Suprapubic skin (tissue), 4 donors: ENCODE data around the gene ARRB1. TPM values are rescaled to one million over a fixed set of nuclear protein-coding genes. Genes with fewer than 3 reads are reported as not detected.

ENCODE experiments used
- DNase-seq, 2 donors: peaks; one replicate each; pipeline ENCODE4 v3.0.0-alpha.2; 2019; ENCODE audit warnings: low spot score in 2 of 2
- H3K27ac ChIP-seq: fragments of 200-600 bp; sonication (generic); one replicate; pipeline ENCODE4 v1.5.1; 2019
- H3K27me3 ChIP-seq: fragments of 200-600 bp; sonication (generic); one replicate; pipeline ENCODE4 v1.5.1; 2019
- H3K36me3 ChIP-seq: fragments of 200-600 bp; sonication (generic); one replicate; pipeline ENCODE4 v1.5.1; 2019
- H3K4me1 ChIP-seq: fragments of 200-600 bp; sonication (generic); one replicate; pipeline ENCODE4 v1.5.1; 2019
- H3K4me3 ChIP-seq: fragments of 200-600 bp; sonication (generic); one replicate; pipeline ENCODE4 v1.5.1; 2019; ENCODE audit warnings: mild to moderate bottlenecking
- H3K9me3 ChIP-seq: fragments of 200-600 bp; sonication (generic); one replicate; pipeline ENCODE4 v1.5.1; 2019
- EP300 ChIP-seq: sonication (generic); formaldehyde crosslinking; IDR thresholded peaks from one replicate; pipeline ENCODE4 v1.6.1; 2017; ENCODE audit warnings: antibody characterized with exemption
- POLR2A ChIP-seq, 2 donors: fragments of 450-650 bp; IDR thresholded peaks; one replicate each; pipeline ENCODE4 v1.6.1; 2017; ENCODE audit warnings: antibody characterized with exemption in 2 of 2, mild to moderate bottlenecking in 2 of 2, moderate library complexity in 2 of 2
- POLR2AphosphoS5 ChIP-seq, 3 donors: sonication (generic); formaldehyde crosslinking; IDR thresholded peaks; one replicate each; pipeline ENCODE4 v1.6.1; 2017; ENCODE audit warnings: antibody characterized with exemption in 3 of 3
- WGBS: methylation state at CpG from one replicate; pipeline ENCODE4 v1.1.5; 2018; 5-methylcytosine and 5-hydroxymethylcytosine counted together
- total RNA-seq, 4 donors: library from RNA; depleted of rRNA; stranded (reverse); fragments of >200 nt; gene quantifications; one replicate each; pipeline ENCODE4 v1.1.0, GENCODE V29; 2016
- TF ChIP-seq, protein P1 (sequence below), 2 donors: fragments of 200-600 bp in 1 of 2; fragments of 450-650 bp in 1 of 2; sonication (generic) in 1 of 2; IDR thresholded peaks; one replicate each; pipeline ENCODE4 v1.5.1; 2016 to 2019; ENCODE audit warnings: antibody characterized with exemption in 2 of 2, mild to moderate bottlenecking in 1 of 2, moderate library complexity in 1 of 2

ARRB1 gene
- total RNA-seq, 4 donors from 2014 or later: 24.8 to 57.2 (median 38.4) TPM

DNA sequence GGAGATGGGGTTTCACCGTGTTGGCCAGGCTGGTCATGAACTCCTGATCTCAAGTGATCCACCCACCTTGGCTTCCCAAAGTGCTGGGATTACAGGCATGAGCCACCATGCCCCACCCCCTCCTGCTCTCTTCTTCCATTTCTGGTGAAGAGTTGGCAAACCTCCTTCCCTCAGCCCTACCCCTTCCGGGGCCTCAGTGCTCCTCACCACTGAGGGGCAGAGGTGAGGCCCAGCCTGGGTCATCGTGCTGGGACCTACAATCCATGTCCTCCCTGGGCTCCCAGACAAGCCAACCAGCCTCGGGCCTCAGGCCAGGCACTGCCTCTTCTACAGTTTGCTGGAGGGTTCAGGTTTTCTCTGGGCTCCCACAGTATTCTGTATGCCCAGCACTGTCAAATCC, 125.7 kb downstream of the ARRB1 start:
- no peak overlapping the region for H3K27ac ChIP-seq
- DNase-seq: no peak
- H3K4me3 ChIP-seq: no peak overlapping the region
- whole genome bisulfite sequencing: 66% methylated on average over 3 of the region's 4 CpGs
- no peaks in the 10 kb centered on the region for H3K27me3 ChIP-seq
- no peak for TF ChIP-seq EP300
- TF ChIP-seq POLR2A (IDR thresholded peaks at IDR 0.05): no peak
- TF ChIP-seq, protein P1, sequence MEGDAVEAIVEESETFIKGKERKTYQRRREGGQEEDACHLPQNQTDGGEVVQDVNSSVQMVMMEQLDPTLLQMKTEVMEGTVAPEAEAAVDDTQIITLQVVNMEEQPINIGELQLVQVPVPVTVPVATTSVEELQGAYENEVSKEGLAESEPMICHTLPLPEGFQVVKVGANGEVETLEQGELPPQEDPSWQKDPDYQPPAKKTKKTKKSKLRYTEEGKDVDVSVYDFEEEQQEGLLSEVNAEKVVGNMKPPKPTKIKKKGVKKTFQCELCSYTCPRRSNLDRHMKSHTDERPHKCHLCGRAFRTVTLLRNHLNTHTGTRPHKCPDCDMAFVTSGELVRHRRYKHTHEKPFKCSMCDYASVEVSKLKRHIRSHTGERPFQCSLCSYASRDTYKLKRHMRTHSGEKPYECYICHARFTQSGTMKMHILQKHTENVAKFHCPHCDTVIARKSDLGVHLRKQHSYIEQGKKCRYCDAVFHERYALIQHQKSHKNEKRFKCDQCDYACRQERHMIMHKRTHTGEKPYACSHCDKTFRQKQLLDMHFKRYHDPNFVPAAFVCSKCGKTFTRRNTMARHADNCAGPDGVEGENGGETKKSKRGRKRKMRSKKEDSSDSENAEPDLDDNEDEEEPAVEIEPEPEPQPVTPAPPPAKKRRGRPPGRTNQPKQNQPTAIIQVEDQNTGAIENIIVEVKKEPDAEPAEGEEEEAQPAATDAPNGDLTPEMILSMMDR (IDR thresholded peaks at IDR 0.05): no peak
- TF ChIP-seq POLR2AphosphoS5 (IDR thresholded peaks at IDR 0.05): no peak
- no peaks in the 10 kb centered on the region for H3K4me1 ChIP-seq
- no peaks in the 10 kb centered on the region for H3K9me3 ChIP-seq
- H3K36me3 ChIP-seq: no peaks in the 10 kb centered on the region

DNA sequence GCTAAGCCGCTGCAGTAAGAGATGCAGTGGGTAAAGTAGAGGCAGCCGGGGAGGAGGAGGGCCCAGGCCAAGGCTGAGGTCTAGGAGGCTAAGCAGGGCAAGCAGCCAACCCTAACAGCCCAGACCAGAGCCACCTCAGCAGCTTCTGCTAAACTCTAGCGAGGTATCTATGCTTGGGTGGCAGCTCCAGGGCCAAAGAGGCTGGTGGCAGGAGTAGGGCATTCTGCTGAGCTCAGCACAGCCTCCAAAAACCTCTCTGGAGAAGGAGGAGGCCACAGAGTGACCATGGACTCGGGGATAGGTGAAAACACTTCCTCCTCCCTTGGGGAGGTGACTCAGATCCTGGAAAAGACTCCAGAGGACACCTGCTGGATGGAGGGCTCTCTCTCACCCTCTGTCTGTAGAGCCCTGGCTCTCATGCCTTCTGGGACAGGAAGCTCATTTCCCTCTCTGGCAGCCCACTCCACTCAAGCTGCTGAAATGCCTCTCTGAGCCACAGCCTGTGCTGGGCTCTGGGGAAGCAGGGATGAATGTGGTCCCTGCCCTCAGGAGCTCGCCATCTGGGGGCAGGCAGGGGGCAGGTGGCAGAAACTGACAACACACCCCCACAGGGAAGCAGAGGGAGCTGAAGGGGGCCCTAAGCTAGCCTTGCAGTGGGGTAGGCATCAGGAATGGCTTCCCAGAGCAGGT, 127.4 kb downstream of the ARRB1 start:
- no peak for DNase-seq
- H3K9me3 ChIP-seq: no peaks in the 10 kb centered on the region
- no peaks in the 10 kb centered on the region for H3K36me3 ChIP-seq
- whole genome bisulfite sequencing: 70% methylated on average over 5 of the region's 5 CpGs
- no peak overlapping the region for H3K4me3 ChIP-seq
- H3K27me3 ChIP-seq: no peaks in the 10 kb centered on the region
- no peaks in the 10 kb centered on the region for H3K4me1 ChIP-seq
- TF ChIP-seq, protein P1 (IDR thresholded peaks at IDR 0.05): no peak
- TF ChIP-seq POLR2A (IDR thresholded peaks at IDR 0.05): no peak
- TF ChIP-seq POLR2AphosphoS5 (IDR thresholded peaks at IDR 0.05): no peak
- TF ChIP-seq EP300: no peak
- H3K27ac ChIP-seq: no peak overlapping the region

DNA sequence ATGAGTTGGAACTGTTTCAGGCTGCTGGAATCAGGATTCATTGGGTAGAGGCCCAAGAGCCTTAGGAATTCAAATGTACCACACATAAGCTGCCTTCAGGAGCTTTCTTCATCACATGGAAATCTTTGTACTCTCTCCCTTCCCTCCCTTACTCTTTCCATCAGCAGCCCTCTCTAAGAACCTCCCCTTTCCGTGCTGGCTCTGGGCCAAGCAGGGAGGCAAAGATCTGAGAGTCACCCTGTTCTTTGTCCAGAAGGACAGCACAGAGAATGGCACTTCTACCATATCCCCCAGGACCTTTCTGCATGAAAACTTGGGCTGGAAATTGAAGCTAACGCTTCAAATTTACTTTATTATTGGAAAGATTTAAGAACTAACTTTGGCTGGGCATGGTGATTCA, 131.6 kb downstream of the ARRB1 start:
- Histone ChIP-seq H3K4me1 (no peaks in the 10 kb centered on the region), H3K36me3 (no peaks in the 10 kb centered on the region), H3K27ac (no peak overlapping the region), H3K4me3 (no peak overlapping the region), H3K27me3 (no peaks in the 10 kb centered on the region), H3K9me3 (no peaks in the 10 kb centered on the region)
- WGBS: 49% methylated on average over 2 of the region's 2 CpGs
- TF ChIP-seq EP300 (no peak), POLR2A (IDR thresholded peaks at IDR 0.05) (no peak), POLR2AphosphoS5 (IDR thresholded peaks at IDR 0.05) (no peak)
- TF ChIP-seq, protein P1 (IDR thresholded peaks at IDR 0.05): no peak
- DNase-seq: no peak

DNA sequence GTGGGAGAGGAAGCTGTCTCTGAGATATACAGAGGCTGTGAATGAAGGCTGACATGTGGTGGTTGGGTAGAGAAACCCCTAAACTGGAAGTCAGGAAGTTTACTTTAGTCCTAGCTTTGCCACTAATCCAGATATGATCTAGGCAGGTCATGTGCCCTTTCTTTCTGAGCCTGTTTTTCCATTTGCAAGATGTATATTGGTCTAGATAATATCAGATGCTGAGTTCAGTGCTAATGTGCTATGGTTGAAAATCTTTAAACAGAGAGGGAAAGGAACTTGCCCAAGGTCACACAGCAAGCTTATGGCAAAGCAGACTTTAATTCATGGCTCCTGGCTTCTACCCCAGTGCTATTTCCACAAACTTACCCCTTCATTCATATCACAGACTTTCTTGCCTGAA, 136.6 kb downstream of the ARRB1 start:
- Histone ChIP-seq H3K4me1 (no peaks in the 10 kb centered on the region), H3K36me3 (no peaks in the 10 kb centered on the region), H3K4me3 (no peak overlapping the region), H3K27me3 (no peaks in the 10 kb centered on the region), H3K27ac (no peak overlapping the region), H3K9me3 (no peaks in the 10 kb centered on the region)
- no peak for DNase-seq
- TF ChIP-seq POLR2A (IDR thresholded peaks at IDR 0.05): no peak
- TF ChIP-seq POLR2AphosphoS5 (IDR thresholded peaks at IDR 0.05): no peak
- TF ChIP-seq EP300: no peak
- TF ChIP-seq, protein P1 (IDR thresholded peaks at IDR 0.05): no peak

DNA sequence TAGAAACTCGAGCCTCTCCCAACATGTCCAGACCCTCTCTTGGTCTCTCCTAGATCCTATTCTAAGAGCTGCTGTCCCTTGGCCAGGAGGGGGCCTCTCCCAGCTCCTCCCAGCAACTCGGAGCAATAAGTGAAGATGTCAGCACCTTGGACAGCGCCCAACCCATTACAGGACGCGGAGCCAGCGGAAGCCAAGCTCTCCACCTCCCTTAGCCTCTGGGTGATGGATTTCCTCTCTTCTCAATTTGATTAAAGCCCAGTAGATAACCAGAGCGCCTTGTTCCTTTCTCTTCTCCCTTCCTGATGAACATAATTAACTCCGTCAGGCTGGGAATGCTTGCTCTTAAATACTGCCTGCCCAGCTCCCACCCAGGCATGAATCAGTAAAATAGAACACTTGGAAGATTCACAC, 137.0 kb downstream of the ARRB1 start:
- TF ChIP-seq POLR2AphosphoS5 (IDR thresholded peaks at IDR 0.05) (no peak), POLR2A (IDR thresholded peaks at IDR 0.05) (no peak), EP300 (no peak)
- TF ChIP-seq, protein P1 (IDR thresholded peaks at IDR 0.05): no peak
- H3K36me3 ChIP-seq: no peaks in the 10 kb centered on the region
- H3K4me1 ChIP-seq: no peaks in the 10 kb centered on the region
- peak in 1 of 2 donors; percentile 86 for DNase-seq
- H3K27ac ChIP-seq: no peak overlapping the region
- H3K9me3 ChIP-seq: no peaks in the 10 kb centered on the region
- no peak overlapping the region for H3K4me3 ChIP-seq
- no peaks in the 10 kb centered on the region for H3K27me3 ChIP-seq
- WGBS: 9% methylated on average over 8 of the region's 8 CpGs

Other genes with a start within 250 kb of the ARRB1 start
- 1 to 10 TPM; 6.1 to 9.7 (median 7.1) TPM for gene SLCO2B1, start 200.6 kb downstream of the ARRB1 start, total RNA-seq
- under 1 TPM in 2 of 4 donors, not detected in 2; 0.36 to 0.40 TPM for gene TPBGL, start 110.9 kb downstream of the ARRB1 start, total RNA-seq
- gene RPS3, start 47.9 kb upstream of the ARRB1 start, total RNA-seq: 1,000 to 10,000 TPM in 3 of 4 donors, 100 to 1,000 TPM in 1; 851 to 2,162 (median 1,899) TPM
- 1 to 10 TPM in 3 of 4 donors, under 1 TPM in 1; 0.97 to 5.1 (median 2.1) TPM for gene KLHL35, start 81.5 kb upstream of the ARRB1 start, total RNA-seq
- 10 to 100 TPM in 1 of 4 donors, 1 to 10 TPM in 3; 2.3 to 13.4 (median 5.4) TPM for gene GDPD5, start 174.3 kb upstream of the ARRB1 start, total RNA-seq
- gene SERPINH1, start 210.6 kb upstream of the ARRB1 start, total RNA-seq: 100 to 1,000 TPM in 2 of 4 donors, 10 to 100 TPM in 2; 56.9 to 111 (median 95.5) TPM